Neural cell (in vitro differentiated cells): Measurements from ENCODE around the gene HAO2.

Source experiments
- EP300 ChIP-seq: fragments of 450-650 bp; conservative IDR thresholded peaks from 2 replicates; pipeline ENCODE4 v1.6.1; 2014; ENCODE audit warnings: antibody characterized with exemption, mild to moderate bottlenecking, moderate library complexity; ENCODE audit not compliant: poor library complexity, severe bottlenecking
- EZH2 ChIP-seq: fragments of 200-600, 300-800 bp; shearing (Covaris generic), sonication (generic); IDR thresholded peaks from 2 replicates; pipeline ENCODE4 v1.6.1; 2014; ENCODE audit warnings: antibody characterized with exemption, low read length, borderline replicate concordance, mild to moderate bottlenecking; ENCODE audit not compliant: insufficient read depth, poor library complexity, severe bottlenecking
- RAD21 ChIP-seq: fragments of 450-650 bp; conservative IDR thresholded peaks from 2 replicates; pipeline ENCODE4 v1.6.1; 2014; ENCODE audit warnings: antibody characterized with exemption, mild to moderate bottlenecking, moderate library complexity
- TAF1 ChIP-seq: IDR thresholded peaks from 2 replicates; pipeline ENCODE4 v1.6.1; 2012; ENCODE audit warnings: low read depth
- TF ChIP-seq, protein P1 (sequence below): fragments of 450-650 bp; IDR thresholded peaks from 2 replicates; pipeline ENCODE4 v1.5.1; 2014; ENCODE audit warnings: antibody characterized with exemption, mild to moderate bottlenecking, moderate library complexity; ENCODE audit not compliant: poor library complexity, severe bottlenecking

DNA sequence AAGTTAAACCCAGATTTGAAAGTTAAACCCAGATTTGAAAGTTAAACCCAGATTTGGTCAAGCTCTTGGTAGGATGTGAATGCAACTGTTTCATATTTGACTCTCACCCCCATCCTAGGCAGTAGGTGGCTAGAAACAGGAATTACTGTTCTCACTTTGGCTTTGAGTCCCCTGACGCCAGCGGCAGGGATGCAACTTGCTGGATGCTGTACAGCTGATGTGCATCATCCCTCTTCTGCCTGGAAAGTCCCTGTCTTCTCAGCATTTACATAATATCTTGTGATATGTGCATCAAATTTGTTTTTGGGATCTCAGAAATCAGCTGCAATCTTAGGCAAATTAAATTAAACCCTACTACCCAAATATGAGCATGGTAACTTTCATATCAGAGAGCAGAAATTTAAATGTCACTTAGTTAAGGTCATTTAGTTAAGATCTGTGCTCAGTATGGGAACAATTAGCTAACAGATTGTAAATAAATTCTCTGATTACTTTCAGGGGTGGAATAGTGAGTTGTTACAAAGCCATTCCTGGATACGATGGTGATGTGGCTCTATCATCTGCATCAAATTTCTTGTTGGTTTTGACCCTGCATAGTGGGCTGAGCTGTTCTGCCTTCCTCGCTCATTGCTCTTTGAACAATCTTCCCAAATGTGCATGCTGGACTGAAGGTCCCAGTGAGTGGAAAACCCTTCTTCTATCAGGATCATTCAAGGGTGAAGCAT, 6.8 kb upstream of the HAO2 start:
- no peak for TF ChIP-seq EZH2
- TF ChIP-seq, protein P1, sequence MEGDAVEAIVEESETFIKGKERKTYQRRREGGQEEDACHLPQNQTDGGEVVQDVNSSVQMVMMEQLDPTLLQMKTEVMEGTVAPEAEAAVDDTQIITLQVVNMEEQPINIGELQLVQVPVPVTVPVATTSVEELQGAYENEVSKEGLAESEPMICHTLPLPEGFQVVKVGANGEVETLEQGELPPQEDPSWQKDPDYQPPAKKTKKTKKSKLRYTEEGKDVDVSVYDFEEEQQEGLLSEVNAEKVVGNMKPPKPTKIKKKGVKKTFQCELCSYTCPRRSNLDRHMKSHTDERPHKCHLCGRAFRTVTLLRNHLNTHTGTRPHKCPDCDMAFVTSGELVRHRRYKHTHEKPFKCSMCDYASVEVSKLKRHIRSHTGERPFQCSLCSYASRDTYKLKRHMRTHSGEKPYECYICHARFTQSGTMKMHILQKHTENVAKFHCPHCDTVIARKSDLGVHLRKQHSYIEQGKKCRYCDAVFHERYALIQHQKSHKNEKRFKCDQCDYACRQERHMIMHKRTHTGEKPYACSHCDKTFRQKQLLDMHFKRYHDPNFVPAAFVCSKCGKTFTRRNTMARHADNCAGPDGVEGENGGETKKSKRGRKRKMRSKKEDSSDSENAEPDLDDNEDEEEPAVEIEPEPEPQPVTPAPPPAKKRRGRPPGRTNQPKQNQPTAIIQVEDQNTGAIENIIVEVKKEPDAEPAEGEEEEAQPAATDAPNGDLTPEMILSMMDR: no peak
- no peak for TF ChIP-seq TAF1
- no peak for TF ChIP-seq EP300
- TF ChIP-seq RAD21: no peak
